GM12892 (cell line): ENCODE measurements around the gene PKHD1.

Experiments used
- POLR2A ChIP-seq: IDR thresholded peaks from 2 replicates; pipeline ENCODE4 v1.6.1; 2011; ENCODE audit warnings: low read depth, low read length, control low read depth
- POLR2AphosphoS5 ChIP-seq: IDR thresholded peaks from 2 replicates; pipeline ENCODE4 v1.6.1; 2011; ENCODE audit warnings: low read depth, low read length, control low read depth
- TAF1 ChIP-seq: IDR thresholded peaks from 2 replicates; pipeline ENCODE4 v1.6.1; 2011; ENCODE audit warnings: low read depth, mild to moderate bottlenecking, control low read depth, low read length, borderline replicate concordance

DNA sequence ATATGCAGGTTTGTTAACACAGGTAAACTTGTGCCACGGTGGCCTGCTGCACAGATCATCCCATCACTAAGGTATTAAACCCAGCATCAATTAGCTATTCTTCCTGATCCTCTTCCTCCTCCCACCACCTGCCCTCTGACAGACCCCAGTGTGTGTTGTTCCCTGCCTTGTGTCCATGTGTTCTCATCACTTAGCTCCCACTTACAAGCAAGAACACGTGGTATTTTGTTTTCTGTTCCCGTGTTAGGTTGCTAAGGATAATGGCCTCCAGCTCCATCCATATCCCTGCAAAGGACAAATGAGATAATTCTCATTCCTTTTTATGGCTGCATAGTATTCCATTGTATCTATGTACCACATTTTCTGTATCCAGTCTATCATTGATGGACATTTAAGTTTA is 294.0 kb downstream of the PKHD1 start:
- TF ChIP-seq POLR2AphosphoS5 (no peak), POLR2A (no peak), TAF1 (no peak)
